ENCODE data around the gene RNF138. TPM values are rescaled to one million over a fixed set of nuclear protein-coding genes. Genes with fewer than 3 reads are reported as not detected.

RNF138 gene
- total and polyA plus RNA-seq, 2 of the 13 experiments (the other 11 are each of a cell fraction or from before 2014, with no cell fraction given) = 14.6 to 33.6 TPM

GRCh38 chr18:32091724-32092421 lies at the start of gene RNF138 (continued):
- TF ChIP-seq TIGD3 (CRISPR knock-in tag; IDR thresholded peaks at IDR 0.05; ENCODE audit: borderline replicate concordance) (no peak), TCF12 (IDR thresholded peaks at IDR 0.05) (no peak), TCF12 (CRISPR knock-in tag; IDR thresholded peaks at IDR 0.05) (peak; percentile 56), ZFAT (CRISPR knock-in tag; conservative IDR thresholded peaks at IDR 0.05) (no peak), LRRFIP1 (CRISPR knock-in tag; conservative IDR thresholded peaks at IDR 0.05) (no peak), STAT6 (CRISPR knock-in tag; IDR thresholded peaks at IDR 0.05; ENCODE audit: borderline replicate concordance) (no peak), ZFYVE20 (CRISPR knock-in tag; IDR thresholded peaks at IDR 0.05; ENCODE audit: borderline replicate concordance, low read depth) (no peak), NBN (conservative IDR thresholded peaks at IDR 0.05) (no peak), AHDC1 (CRISPR knock-in tag; IDR thresholded peaks at IDR 0.05; ENCODE audit: borderline replicate concordance) (peak; percentile 36; the same call in 1 of the 2 replicates), YY1 (IDR thresholded peaks at IDR 0.05; ENCODE audit: insufficient read depth, insufficient replicate concordance, low read depth, low read length) (peak; percentile 58), ZNF674 (CRISPR knock-in tag; IDR thresholded peaks at IDR 0.05; ENCODE audit: low read depth) (no peak), SMC3 (IDR thresholded peaks at IDR 0.05; ENCODE audit: low read length) (no peak), GABPA (IDR thresholded peaks at IDR 0.05; ENCODE audit: low read depth, low read length) (no peak; the same call in 1 of the 2 replicates), GABPA (CRISPR knock-in tag; IDR thresholded peaks at IDR 0.05; ENCODE audit: low read depth) (no peak), ZNF724P (CRISPR knock-in tag; IDR thresholded peaks at IDR 0.05; ENCODE audit: borderline replicate concordance) (peak; percentile 78; the same call in 1 of the 2 replicates)
